ENCODE results near the gene MRPL17. TPM values are rescaled to one million over a fixed set of nuclear protein-coding genes. Genes with fewer than 3 reads are reported as not detected.

MRPL17 gene
- total RNA-seq, 2 experiments from 2014 or later, result 44.0 to 46.8 TPM

- ChIA-PET POLR2A (interaction anchor here (1.3 kb wide), 1 partner anchor 16 kb away, joined by 3 read pairs; no protein-coding TSS in a partner anchor), CTCF (ENCODE audit: unreplicated experiment) (no interaction called here)
- Histone ChIP-seq H3K79me2 (ENCODE audit: insufficient read depth, low read depth, low read length) (no peaks in the 10 kb centered on the region), H3K4me3 (ENCODE audit: low read depth, low read length, poor library complexity, severe bottlenecking) (no peak overlapping the region), H3K4me2 (ENCODE audit: low read length) (no peak overlapping the region), H3K4me1 (ENCODE audit: insufficient read depth, low read length, poor library complexity, severe bottlenecking) (no peaks in the 10 kb centered on the region), H3K9me2 (ENCODE audit: insufficient read depth, low read length) (no peaks in the 10 kb centered on the region), H4K20me1 (ENCODE audit: insufficient read depth, low read length) (no peaks in the 10 kb centered on the region), H2AFZ (ENCODE audit: low read length) (no peak overlapping the region), H3K36me3 (ENCODE audit: insufficient read depth, low read length) (no peaks in the 10 kb centered on the region), H3K27ac (ENCODE audit: low read depth, low read length, poor library complexity, severe bottlenecking) (no peak overlapping the region), H3K9me3 (ENCODE audit: low read length) (no peaks in the 10 kb centered on the region)
- intact Hi-C loops (cut with micrococcal nuclease; ENCODE audit: unreplicated experiment), result no loop called here
- DNase-seq (ENCODE audit: low spot score), result no peak
- TF ChIP-seq, protein P1, sequence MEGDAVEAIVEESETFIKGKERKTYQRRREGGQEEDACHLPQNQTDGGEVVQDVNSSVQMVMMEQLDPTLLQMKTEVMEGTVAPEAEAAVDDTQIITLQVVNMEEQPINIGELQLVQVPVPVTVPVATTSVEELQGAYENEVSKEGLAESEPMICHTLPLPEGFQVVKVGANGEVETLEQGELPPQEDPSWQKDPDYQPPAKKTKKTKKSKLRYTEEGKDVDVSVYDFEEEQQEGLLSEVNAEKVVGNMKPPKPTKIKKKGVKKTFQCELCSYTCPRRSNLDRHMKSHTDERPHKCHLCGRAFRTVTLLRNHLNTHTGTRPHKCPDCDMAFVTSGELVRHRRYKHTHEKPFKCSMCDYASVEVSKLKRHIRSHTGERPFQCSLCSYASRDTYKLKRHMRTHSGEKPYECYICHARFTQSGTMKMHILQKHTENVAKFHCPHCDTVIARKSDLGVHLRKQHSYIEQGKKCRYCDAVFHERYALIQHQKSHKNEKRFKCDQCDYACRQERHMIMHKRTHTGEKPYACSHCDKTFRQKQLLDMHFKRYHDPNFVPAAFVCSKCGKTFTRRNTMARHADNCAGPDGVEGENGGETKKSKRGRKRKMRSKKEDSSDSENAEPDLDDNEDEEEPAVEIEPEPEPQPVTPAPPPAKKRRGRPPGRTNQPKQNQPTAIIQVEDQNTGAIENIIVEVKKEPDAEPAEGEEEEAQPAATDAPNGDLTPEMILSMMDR (conservative IDR thresholded peaks at IDR 0.05; ENCODE audit: low read length), result no peak
- BruUV-seq (replicated peaks), result no TSS peak
These were observed 49.4 kb downstream of the MRPL17 start for GRCh38 chr11:6633422-6634408.

DNA sequence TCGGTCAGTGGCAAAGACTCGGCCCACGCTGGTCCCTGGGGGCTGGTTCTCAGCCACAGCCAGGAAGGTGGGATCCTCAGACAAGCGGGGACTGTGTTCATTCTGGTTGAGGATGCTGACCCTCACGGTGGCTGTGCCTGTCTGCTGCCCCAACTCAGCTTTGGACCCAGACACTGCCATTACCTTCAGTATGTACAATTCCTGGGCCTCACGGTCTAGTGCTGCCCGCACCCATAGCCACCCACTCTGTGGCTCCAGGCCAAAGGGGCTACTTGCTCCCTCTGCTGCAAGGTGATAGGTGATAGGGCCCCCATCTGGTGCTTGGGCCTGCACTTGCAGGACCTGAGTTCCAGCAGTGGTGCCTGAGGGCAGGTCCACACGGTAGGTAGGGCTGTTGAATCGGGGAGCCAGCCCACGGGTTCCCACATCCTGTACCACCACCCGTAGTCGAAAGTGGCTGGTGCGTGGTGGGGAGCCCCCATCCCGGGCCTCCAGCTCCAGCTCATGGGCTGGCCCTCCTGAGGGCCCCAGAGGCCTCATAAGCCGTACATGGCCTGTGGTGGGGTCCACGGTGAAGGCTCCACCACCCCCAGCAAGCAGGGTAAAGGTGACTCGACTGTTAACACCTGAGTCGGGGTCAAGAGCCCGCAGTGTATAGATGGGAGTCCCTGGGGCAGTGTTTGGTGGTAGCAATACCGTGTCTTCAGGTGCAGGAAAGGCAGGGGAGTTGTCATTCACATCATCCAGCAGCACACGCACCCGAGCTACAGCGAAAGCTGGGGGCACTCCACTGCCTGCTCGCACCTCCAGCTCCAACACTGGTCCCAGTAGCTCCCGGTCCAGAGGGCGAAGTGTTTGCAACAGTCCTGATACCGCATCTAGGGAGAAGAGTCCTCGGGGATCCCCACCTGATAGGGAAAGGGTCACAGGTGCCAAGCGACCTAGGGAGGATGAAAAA, 50.7 kb downstream of the MRPL17 start:
- no peak for DNase-seq (ENCODE audit: low spot score)
- ChIA-PET CTCF (ENCODE audit: unreplicated experiment) (no interaction called here), POLR2A (no interaction called here)
- no peak overlapping the region for H3K27ac ChIP-seq (ENCODE audit: low read depth, low read length, poor library complexity, severe bottlenecking)
- no peak overlapping the region for H2AFZ ChIP-seq (ENCODE audit: low read length)
- no TSS peak for BruUV-seq (replicated peaks)
- H4K20me1 ChIP-seq (ENCODE audit: insufficient read depth, low read length), result no peaks in the 10 kb centered on the region
- H3K36me3 ChIP-seq (ENCODE audit: insufficient read depth, low read length), result no peaks in the 10 kb centered on the region
- no peaks in the 10 kb centered on the region for H3K4me1 ChIP-seq (ENCODE audit: insufficient read depth, low read length, poor library complexity, severe bottlenecking)
- H3K4me3 ChIP-seq (ENCODE audit: low read depth, low read length, poor library complexity, severe bottlenecking), result no peak overlapping the region
- no peak overlapping the region for H3K4me2 ChIP-seq (ENCODE audit: low read length)
- intact Hi-C loops (cut with micrococcal nuclease; ENCODE audit: unreplicated experiment), result no loop called here
- no peaks in the 10 kb centered on the region for H3K79me2 ChIP-seq (ENCODE audit: insufficient read depth, low read depth, low read length)
- no peak for TF ChIP-seq EZH2phosphoT487 (IDR thresholded peaks at IDR 0.05; ENCODE audit: borderline replicate concordance, low read depth, low read length)
- TF ChIP-seq, protein P1 (conservative IDR thresholded peaks at IDR 0.05; ENCODE audit: low read length), result no peak
- H3K9me2 ChIP-seq (ENCODE audit: insufficient read depth, low read length), result no peaks in the 10 kb centered on the region
- no peaks in the 10 kb centered on the region for H3K9me3 ChIP-seq (ENCODE audit: low read length)
